Measurements from ENCODE around the gene SIK2. TPM values are rescaled to one million over a fixed set of nuclear protein-coding genes. Genes with fewer than 3 reads are reported as not detected.
A peak's percentile ranks its signal among the peaks of the same experiment; 100 is the strongest.

Gene SIK2
- total RNA-seq, 1 experiment from 2014 or later = 9.0 TPM

DNA sequence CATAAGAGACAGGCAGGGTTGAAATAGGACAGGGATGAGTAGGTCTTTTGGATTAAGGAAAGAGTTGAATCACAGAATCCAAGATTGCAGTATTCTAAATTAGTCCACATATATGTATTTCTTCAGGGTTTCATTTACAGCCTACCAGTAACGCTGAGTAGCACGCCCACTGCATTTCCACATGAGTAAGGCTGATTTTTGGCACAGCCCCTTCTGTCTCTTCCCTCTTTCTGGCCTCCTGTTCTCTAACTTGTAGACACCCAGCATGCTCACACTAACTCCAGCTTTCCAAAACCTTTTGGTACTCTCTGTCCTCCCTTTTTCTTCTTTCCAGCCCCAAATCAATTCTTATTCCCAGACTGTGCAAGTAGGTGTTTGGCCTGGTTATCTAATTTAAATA, 3.7 kb upstream of the SIK2 start:
- Histone ChIP-seq H3K27me3 (ENCODE audit: low read length) (no peaks in the 10 kb centered on the region), H3K27ac (ENCODE audit: low read length) (no peak overlapping the region), H3K4me2 (ENCODE audit: low read length) (no peak overlapping the region), H3K4me1 (ENCODE audit: insufficient read depth, low read length) (peaks cover 8% of the 10 kb centered on the region), H3K9me2 (replicated peaks; ENCODE audit: low read length) (no peaks in the 10 kb centered on the region), H3F3A (ENCODE audit: low read length, unreplicated experiment) (no peaks in the 10 kb centered on the region), H3K9me3 (ENCODE audit: low read length) (no peaks in the 10 kb centered on the region; the same call in 1 of the 2 replicates), H3K36me3 (ENCODE audit: low read depth, low read length) (no peaks in the 10 kb centered on the region), H4K20me1 (ENCODE audit: low read length) (peaks cover 5% of the 10 kb centered on the region), H3K79me2 (ENCODE audit: low read length) (peaks cover 11% of the 10 kb centered on the region), H3K4me3 (ENCODE audit: low read length) (no peak overlapping the region), H2AFZ (ENCODE audit: low read length) (no peak overlapping the region), H3K9ac (ENCODE audit: low read length) (no peak overlapping the region)
- ChIA-PET POLR2A (ENCODE audit: unreplicated experiment) (no interaction called here), CTCF (interaction anchor here (0.6 to 1.1 kb wide), 2 partner anchors 172 to 179 kb away, joined by 3 read pairs; no protein-coding TSS in a partner anchor)
- no peak for TF ChIP-seq EZH2phosphoT487 (IDR thresholded peaks at IDR 0.05; ENCODE audit: borderline replicate concordance, low read length)
- no peak for TF ChIP-seq EZH2 (IDR thresholded peaks at IDR 0.05; ENCODE audit: low read length, unreplicated experiment)
- TF ChIP-seq, protein P1, sequence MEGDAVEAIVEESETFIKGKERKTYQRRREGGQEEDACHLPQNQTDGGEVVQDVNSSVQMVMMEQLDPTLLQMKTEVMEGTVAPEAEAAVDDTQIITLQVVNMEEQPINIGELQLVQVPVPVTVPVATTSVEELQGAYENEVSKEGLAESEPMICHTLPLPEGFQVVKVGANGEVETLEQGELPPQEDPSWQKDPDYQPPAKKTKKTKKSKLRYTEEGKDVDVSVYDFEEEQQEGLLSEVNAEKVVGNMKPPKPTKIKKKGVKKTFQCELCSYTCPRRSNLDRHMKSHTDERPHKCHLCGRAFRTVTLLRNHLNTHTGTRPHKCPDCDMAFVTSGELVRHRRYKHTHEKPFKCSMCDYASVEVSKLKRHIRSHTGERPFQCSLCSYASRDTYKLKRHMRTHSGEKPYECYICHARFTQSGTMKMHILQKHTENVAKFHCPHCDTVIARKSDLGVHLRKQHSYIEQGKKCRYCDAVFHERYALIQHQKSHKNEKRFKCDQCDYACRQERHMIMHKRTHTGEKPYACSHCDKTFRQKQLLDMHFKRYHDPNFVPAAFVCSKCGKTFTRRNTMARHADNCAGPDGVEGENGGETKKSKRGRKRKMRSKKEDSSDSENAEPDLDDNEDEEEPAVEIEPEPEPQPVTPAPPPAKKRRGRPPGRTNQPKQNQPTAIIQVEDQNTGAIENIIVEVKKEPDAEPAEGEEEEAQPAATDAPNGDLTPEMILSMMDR (conservative IDR thresholded peaks at IDR 0.05; ENCODE audit: low read depth, low read length) = no peak
- intact Hi-C loops (cut with micrococcal nuclease) = no loop called here
- BruUV-seq (replicated peaks) = no TSS peak
- ATAC-seq = no peak
- DNase-seq = no peak

DNA sequence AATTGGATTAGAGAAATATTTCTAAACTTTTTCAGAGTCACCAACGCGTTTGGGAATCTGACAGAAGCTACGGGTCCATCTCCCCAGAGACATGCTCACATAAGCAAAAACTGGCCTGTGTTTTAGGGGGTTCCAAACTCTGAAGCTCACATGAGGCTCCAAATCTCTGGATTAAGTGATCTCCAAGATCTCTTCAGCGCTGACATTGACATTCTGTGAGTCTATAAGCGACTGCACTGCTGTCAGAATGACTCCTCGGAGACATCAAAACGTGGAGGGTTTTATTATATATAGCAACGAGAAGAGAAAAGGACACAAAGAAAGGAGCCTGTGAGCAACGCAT, 642 bp upstream of the SIK2 start:
- peak overlapping the region; percentile 86 for H3K4me2 ChIP-seq (ENCODE audit: low read length)
- no peaks in the 10 kb centered on the region for H3K27me3 ChIP-seq (ENCODE audit: low read length)
- peak overlapping the region; percentile 56 for H3K9ac ChIP-seq (ENCODE audit: low read length)
- H3K4me1 ChIP-seq (ENCODE audit: insufficient read depth, low read length) = peaks cover 15% of the 10 kb centered on the region
- BruUV-seq (replicated peaks) = no TSS peak
- no peaks in the 10 kb centered on the region for H3K9me3 ChIP-seq (ENCODE audit: low read length)
- H3K36me3 ChIP-seq (ENCODE audit: low read depth, low read length) = no peaks in the 10 kb centered on the region
- no peak for DNase-seq
- peak overlapping the region; percentile 85 for H2AFZ ChIP-seq (ENCODE audit: low read length)
- no peaks in the 10 kb centered on the region for H3F3A ChIP-seq (ENCODE audit: low read length, unreplicated experiment)
- no peak for ATAC-seq
- TF ChIP-seq, protein P1 (conservative IDR thresholded peaks at IDR 0.05; ENCODE audit: low read depth, low read length) = no peak
- no peak for TF ChIP-seq EZH2 (IDR thresholded peaks at IDR 0.05; ENCODE audit: low read length, unreplicated experiment)
- no peak for TF ChIP-seq EZH2phosphoT487 (IDR thresholded peaks at IDR 0.05; ENCODE audit: borderline replicate concordance, low read length)
- H3K9me2 ChIP-seq (replicated peaks; ENCODE audit: low read length) = no peaks in the 10 kb centered on the region
- H3K79me2 ChIP-seq (ENCODE audit: low read length) = peaks cover 40% of the 10 kb centered on the region
- ChIA-PET POLR2A (ENCODE audit: unreplicated experiment) (no interaction called here), CTCF (interaction anchor here (1.1 kb wide), 1 partner anchor 175 kb away, joined by 3 read pairs; no protein-coding TSS in a partner anchor)
- H3K4me3 ChIP-seq (ENCODE audit: low read length) = peak overlapping the region; percentile 62
- intact Hi-C loops (cut with micrococcal nuclease) = no loop called here
- peaks cover 25% of the 10 kb centered on the region for H4K20me1 ChIP-seq (ENCODE audit: low read length)
- H3K27ac ChIP-seq (ENCODE audit: low read length) = peak overlapping the region; percentile 48

DNA sequence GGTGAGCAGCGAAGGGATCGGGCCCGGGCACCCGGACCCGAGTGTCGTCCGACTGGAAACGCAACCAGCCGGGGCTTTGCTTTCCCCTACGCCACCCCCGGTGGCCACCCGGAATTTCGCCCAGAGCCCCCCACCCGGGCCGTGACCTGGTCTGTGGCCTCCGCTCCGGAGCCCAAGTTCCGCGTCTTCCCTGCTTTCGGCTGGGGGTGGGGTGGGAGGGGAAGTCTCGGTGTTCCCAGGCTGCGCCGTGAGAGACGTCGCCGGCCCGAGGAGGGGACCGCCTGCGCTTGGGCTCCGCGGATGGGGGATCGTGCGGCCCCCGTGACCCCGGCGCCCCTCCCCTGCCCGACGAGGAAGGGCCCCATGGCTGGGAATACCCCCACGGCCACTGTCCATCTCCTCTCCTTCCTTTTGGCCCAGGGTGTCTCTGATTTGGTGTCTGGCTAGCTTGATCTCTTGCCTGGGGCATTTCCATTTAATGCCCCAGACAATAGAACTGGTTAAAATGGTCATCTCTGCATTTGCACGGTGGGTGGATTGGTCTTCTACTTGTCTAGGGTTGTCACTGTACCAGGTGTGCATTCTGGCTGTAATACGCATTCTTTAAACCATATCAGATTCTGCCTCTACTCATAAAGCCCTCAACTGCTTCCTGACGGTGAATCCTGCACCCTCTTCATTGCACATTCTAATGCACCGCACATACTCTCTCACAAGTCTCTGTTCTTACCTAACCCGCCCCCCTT, 789 bp downstream of the SIK2 start:
- Histone ChIP-seq H3F3A (ENCODE audit: low read length, unreplicated experiment) (no peaks in the 10 kb centered on the region), H3K9me3 (ENCODE audit: low read length) (no peaks in the 10 kb centered on the region), H3K36me3 (ENCODE audit: low read depth, low read length) (no peaks in the 10 kb centered on the region), H3K4me1 (ENCODE audit: insufficient read depth, low read length) (peaks cover 20% of the 10 kb centered on the region), H3K79me2 (ENCODE audit: low read length) (peaks cover 54% of the 10 kb centered on the region), H3K27ac (ENCODE audit: low read length) (peak overlapping the region; percentile 61), H3K27me3 (ENCODE audit: low read length) (no peaks in the 10 kb centered on the region), H2AFZ (ENCODE audit: low read length) (peak overlapping the region; percentile 75), H3K9me2 (replicated peaks; ENCODE audit: low read length) (no peaks in the 10 kb centered on the region), H3K4me3 (ENCODE audit: low read length) (peak overlapping the region; percentile 90), H3K9ac (ENCODE audit: low read length) (peak overlapping the region; percentile 93), H4K20me1 (ENCODE audit: low read length) (peaks cover 31% of the 10 kb centered on the region), H3K4me2 (ENCODE audit: low read length) (peak overlapping the region; percentile 86)
- DNase-seq = peak; percentile 40
- CTCF ChIA-PET = interaction anchor here (0.5 kb wide), 1 partner anchor 19 kb away, joined by 4 read pairs; no protein-coding TSS in a partner anchor
- BruUV-seq (replicated peaks) = no TSS peak
- TF ChIP-seq EZH2 (IDR thresholded peaks at IDR 0.05; ENCODE audit: low read length, unreplicated experiment) = no peak
- no peak for TF ChIP-seq EZH2phosphoT487 (IDR thresholded peaks at IDR 0.05; ENCODE audit: borderline replicate concordance, low read length)
- TF ChIP-seq, protein P1 (conservative IDR thresholded peaks at IDR 0.05; ENCODE audit: low read depth, low read length) = no peak
- intact Hi-C loops (cut with micrococcal nuclease) = loop anchor here (1.0 kb wide), 4 partner anchors 128 to 238 kb away; partner anchors contain the start of gene PPP2R1B
- POLR2A ChIA-PET (ENCODE audit: unreplicated experiment) = interaction anchor here (0.5 to 0.7 kb wide), 3 partner anchors 79 to 700 kb away, joined by 3 read pairs; no protein-coding TSS in a partner anchor
- ATAC-seq = peak; percentile 11

Data from PC-3 (cell line).